Panc1 (cell line): ENCODE data around the gene XIST. TPM values are rescaled to one million over a fixed set of nuclear protein-coding genes. Genes with fewer than 3 reads are reported as not detected.

ENCODE experiments used
- ATAC-seq: fragments of 200-7000 bp; cut with Tn5 transposase; 2 replicates; pipeline ENCODE4 v1.9.1; 2020; ENCODE audit warnings: mild to moderate bottlenecking, moderate library complexity
- BruUV-seq: library from RNA; stranded (reverse); fragments of 400-500 nt; replicated peaks from 2 replicates; lab custom pipeline; 2021; lab: Mats Ljungman, UMichigan
- CTCF ChIA-PET: fragments of 300-600 bp; sonication (Branson Sonifier 250); formaldehyde crosslinking; loops from one replicate; lab custom pipeline; 2022; ENCODE audit warnings: antibody characterized with exemption; lab: Charles Lee
- POLR2A ChIA-PET: fragments of 300-600 bp; sonication (Branson Sonifier 250); formaldehyde crosslinking; loops from one replicate; lab custom pipeline; 2022; ENCODE audit warnings: antibody characterized with exemption; lab: Charles Lee
- DNase-seq: peaks from one replicate; pipeline ENCODE4 v3.0.0-alpha.2; 2010; ENCODE audit warnings: low read depth, low spot score
- H3K27ac ChIP-seq: 2 replicates; pipeline ENCODE4 v1.5.1; 2011; ENCODE audit warnings: mild to moderate bottlenecking, low read length, inconsistent platforms
- H3K27me3 ChIP-seq: fragments of 200-500 bp; sonication (Bioruptor generic); 2 replicates; pipeline ENCODE4 v1.6.0; 2014; ENCODE audit warnings: low read length, inconsistent platforms; ENCODE audit not compliant: control insufficient read depth, insufficient read depth
- H3K36me3 ChIP-seq: fragments of 200-500 bp; sonication (Bioruptor generic); 2 replicates; pipeline ENCODE4 v1.5.1; 2014; ENCODE audit warnings: inconsistent platforms, mild to moderate bottlenecking, low read length, moderate library complexity; ENCODE audit not compliant: control insufficient read depth, insufficient read depth
- H3K4me1 ChIP-seq: 2 replicates; pipeline ENCODE4 v1.5.1; 2011; ENCODE audit warnings: inconsistent platforms, mild to moderate bottlenecking, low read length, moderate library complexity; ENCODE audit not compliant: control insufficient read depth, insufficient read depth
- H3K4me3 ChIP-seq, 2 experiments: 2 replicates each; pipeline ENCODE4 v1.5.1; 2011 to 2012; ENCODE audit warnings: low read depth in 2 of 2, low read length in 2 of 2, mild to moderate bottlenecking in 2 of 2, inconsistent platforms in 1 of 2, moderate library complexity in 1 of 2
- H3K9me3 ChIP-seq: fragments of 200-500 bp; sonication (Bioruptor generic); 2 replicates; pipeline ENCODE4 v1.5.1; 2014; ENCODE audit warnings: low read depth, mild to moderate bottlenecking, inconsistent platforms, low read length, moderate library complexity; ENCODE audit not compliant: control insufficient read depth, insufficient read depth
- POLR2AphosphoS5 ChIP-seq: IDR thresholded peaks from 2 replicates; pipeline ENCODE4 v1.6.1; 2012; ENCODE audit warnings: mild to moderate bottlenecking, low read depth, low read length, moderate library complexity
- SIN3A ChIP-seq: IDR thresholded peaks from 2 replicates; pipeline ENCODE4 v1.6.1; 2012; ENCODE audit warnings: low read depth, mild to moderate bottlenecking, low read length, moderate library complexity, borderline replicate concordance; ENCODE audit not compliant: insufficient read depth
- TCF7L2 ChIP-seq: IDR thresholded peaks from 2 replicates; pipeline ENCODE4 v1.6.1; 2011; ENCODE audit warnings: mild to moderate bottlenecking, low read depth, low read length, inconsistent platforms
- in situ Hi-C: cut with HindIII; loops from 2 replicates; pipeline ENCODE4 v1.10.0; 2016; ENCODE audit warnings: low sequenced_read_pairs, low pct_unique_long_range_greater_than_20kb
- intact Hi-C: fragments of 100-400 bp; cut with micrococcal nuclease; formaldehyde crosslinking; loops from one replicate; pipeline ENCODE4 v1.10.0; 2022; ENCODE audit not compliant: unreplicated experiment
- total RNA-seq: library from RNA; stranded (reverse); gene quantifications from one replicate; pipeline ENCODE4 v1.2.1, GENCODE V29; 2021; ENCODE audit not compliant: unreplicated experiment
- TF ChIP-seq, protein P1 (sequence below), 2 experiments: IDR thresholded peaks; 2 replicates each; pipeline ENCODE4 v1.6.1; 2011 to 2012; ENCODE audit warnings: low read depth in 2 of 2, control low read depth in 1 of 2, low read length in 1 of 2, mild to moderate bottlenecking in 1 of 2, moderate library complexity in 1 of 2; ENCODE audit not compliant: insufficient read depth in 1 of 2
- TF ChIP-seq, protein P2 (sequence below): fragments of 450-650 bp; IDR thresholded peaks from 2 replicates; pipeline ENCODE4 v1.5.1; 2017; ENCODE audit warnings: mild to moderate bottlenecking

Gene XIST
- total RNA-seq, 1 experiment from 2014 or later, result 0.64 TPM

DNA sequence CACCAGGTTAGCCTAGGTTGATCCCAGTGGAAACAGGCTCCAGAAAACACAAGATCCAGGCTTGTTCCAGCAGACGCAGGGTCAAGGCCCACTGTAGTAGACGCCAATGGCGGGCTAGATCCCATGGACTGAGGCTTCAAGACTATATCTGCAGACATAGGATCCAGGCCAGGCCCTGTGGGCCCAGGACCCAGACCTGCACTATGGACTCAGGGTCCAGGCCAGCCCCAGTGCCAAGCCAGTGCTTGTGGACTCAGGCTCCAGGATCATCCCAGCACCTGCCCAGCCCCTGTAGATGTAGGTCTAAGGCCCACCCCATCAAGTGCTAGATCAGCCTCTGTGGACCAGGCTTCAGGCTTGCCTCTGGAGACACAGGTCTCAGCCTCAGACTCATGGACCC, 11.3 kb upstream of the XIST start:
- H3K36me3 ChIP-seq, result no peaks in the 10 kb centered on the region
- intact Hi-C loops (no loop called here), in situ Hi-C loops (no loop called here)
- DNase-seq, result no peak
- BruUV-seq, result no TSS peak
- H3K4me1 ChIP-seq, result no peaks in the 10 kb centered on the region
- POLR2A ChIA-PET, result no interaction called here
- no peaks in the 10 kb centered on the region for H3K27me3 ChIP-seq
- CTCF ChIA-PET, result no interaction called here
- no peak overlapping the region for H3K27ac ChIP-seq
- no peak for ATAC-seq
- no peaks in the 10 kb centered on the region for H3K9me3 ChIP-seq
- no peak overlapping the region for H3K4me3 ChIP-seq
- TF ChIP-seq SIN3A (no peak), TCF7L2 (no peak), POLR2AphosphoS5 (no peak)
- TF ChIP-seq, protein P1, sequence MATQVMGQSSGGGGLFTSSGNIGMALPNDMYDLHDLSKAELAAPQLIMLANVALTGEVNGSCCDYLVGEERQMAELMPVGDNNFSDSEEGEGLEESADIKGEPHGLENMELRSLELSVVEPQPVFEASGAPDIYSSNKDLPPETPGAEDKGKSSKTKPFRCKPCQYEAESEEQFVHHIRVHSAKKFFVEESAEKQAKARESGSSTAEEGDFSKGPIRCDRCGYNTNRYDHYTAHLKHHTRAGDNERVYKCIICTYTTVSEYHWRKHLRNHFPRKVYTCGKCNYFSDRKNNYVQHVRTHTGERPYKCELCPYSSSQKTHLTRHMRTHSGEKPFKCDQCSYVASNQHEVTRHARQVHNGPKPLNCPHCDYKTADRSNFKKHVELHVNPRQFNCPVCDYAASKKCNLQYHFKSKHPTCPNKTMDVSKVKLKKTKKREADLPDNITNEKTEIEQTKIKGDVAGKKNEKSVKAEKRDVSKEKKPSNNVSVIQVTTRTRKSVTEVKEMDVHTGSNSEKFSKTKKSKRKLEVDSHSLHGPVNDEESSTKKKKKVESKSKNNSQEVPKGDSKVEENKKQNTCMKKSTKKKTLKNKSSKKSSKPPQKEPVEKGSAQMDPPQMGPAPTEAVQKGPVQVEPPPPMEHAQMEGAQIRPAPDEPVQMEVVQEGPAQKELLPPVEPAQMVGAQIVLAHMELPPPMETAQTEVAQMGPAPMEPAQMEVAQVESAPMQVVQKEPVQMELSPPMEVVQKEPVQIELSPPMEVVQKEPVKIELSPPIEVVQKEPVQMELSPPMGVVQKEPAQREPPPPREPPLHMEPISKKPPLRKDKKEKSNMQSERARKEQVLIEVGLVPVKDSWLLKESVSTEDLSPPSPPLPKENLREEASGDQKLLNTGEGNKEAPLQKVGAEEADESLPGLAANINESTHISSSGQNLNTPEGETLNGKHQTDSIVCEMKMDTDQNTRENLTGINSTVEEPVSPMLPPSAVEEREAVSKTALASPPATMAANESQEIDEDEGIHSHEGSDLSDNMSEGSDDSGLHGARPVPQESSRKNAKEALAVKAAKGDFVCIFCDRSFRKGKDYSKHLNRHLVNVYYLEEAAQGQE (IDR thresholded peaks at IDR 0.05; ENCODE audit: insufficient read depth in 1 of 2, low read depth in 2 of 2, low read length in 1 of 2), result no peak
- TF ChIP-seq, protein P2, sequence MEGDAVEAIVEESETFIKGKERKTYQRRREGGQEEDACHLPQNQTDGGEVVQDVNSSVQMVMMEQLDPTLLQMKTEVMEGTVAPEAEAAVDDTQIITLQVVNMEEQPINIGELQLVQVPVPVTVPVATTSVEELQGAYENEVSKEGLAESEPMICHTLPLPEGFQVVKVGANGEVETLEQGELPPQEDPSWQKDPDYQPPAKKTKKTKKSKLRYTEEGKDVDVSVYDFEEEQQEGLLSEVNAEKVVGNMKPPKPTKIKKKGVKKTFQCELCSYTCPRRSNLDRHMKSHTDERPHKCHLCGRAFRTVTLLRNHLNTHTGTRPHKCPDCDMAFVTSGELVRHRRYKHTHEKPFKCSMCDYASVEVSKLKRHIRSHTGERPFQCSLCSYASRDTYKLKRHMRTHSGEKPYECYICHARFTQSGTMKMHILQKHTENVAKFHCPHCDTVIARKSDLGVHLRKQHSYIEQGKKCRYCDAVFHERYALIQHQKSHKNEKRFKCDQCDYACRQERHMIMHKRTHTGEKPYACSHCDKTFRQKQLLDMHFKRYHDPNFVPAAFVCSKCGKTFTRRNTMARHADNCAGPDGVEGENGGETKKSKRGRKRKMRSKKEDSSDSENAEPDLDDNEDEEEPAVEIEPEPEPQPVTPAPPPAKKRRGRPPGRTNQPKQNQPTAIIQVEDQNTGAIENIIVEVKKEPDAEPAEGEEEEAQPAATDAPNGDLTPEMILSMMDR, result no peak

DNA sequence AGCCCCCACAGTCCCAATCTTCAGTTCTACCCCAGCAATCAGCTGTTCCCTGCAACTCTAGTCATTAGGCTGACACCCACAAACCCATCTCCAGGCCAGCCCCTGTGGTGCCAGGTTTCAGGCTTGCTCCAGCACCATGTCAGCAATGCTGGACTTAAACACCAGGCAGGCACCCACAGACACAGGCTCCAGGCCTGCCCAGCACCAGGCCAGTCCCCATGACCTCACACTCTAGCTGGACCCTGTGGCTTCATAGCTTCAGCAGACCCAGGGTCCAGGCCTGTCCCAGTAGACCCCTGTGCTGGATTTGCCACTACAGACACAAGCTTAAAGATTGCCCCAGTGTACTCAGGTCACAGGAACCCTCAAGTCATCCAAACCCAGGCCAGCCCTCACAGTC, 10.8 kb upstream of the XIST start:
- ATAC-seq (no peak; the same call in 1 of the 2 replicates), DNase-seq (no peak)
- in situ Hi-C loops, result no loop called here
- H3K4me1 ChIP-seq, result no peaks in the 10 kb centered on the region
- H3K27ac ChIP-seq, result no peak overlapping the region
- no TSS peak for BruUV-seq
- H3K9me3 ChIP-seq, result no peaks in the 10 kb centered on the region
- intact Hi-C loops, result no loop called here
- TF ChIP-seq, protein P1 (IDR thresholded peaks at IDR 0.05; ENCODE audit: insufficient read depth in 1 of 2, low read depth in 2 of 2, low read length in 1 of 2), result no peak
- no peak for TF ChIP-seq POLR2AphosphoS5
- no peak overlapping the region for H3K4me3 ChIP-seq
- ChIA-PET POLR2A (no interaction called here), CTCF (no interaction called here)
- H3K27me3 ChIP-seq, result no peaks in the 10 kb centered on the region
- H3K36me3 ChIP-seq, result no peaks in the 10 kb centered on the region
